NCI-H1048 (cell line): ENCODE measurements around the gene KRT85.
"Not testable (repeated sequence)": the region's sequence is repeated elsewhere in the genome, so short reads cannot be mapped to it uniquely, and the experiment has no call there.

Experiments
- DNase-seq: peaks from one replicate; lab custom pipeline; 2025; lab: John Stamatoyannopoulos, UW

Gene KRT85

GRCh38 chr12:52347551-52348510, 19.4 kb downstream of the KRT85 start:
- no peak for DNase-seq

GRCh38 chr12:52347016-52347415, 20.3 kb downstream of the KRT85 start:
- DNase-seq = no peak

GRCh38 chr12:52346593-52346992, 20.7 kb downstream of the KRT85 start:
- no peak for DNase-seq

GRCh38 chr12:52345041-52345440, 22.2 kb downstream of the KRT85 start:
- DNase-seq = not testable (repeated sequence)

GRCh38 chr12:52344111-52344510, 23.2 kb downstream of the KRT85 start:
- no peak for DNase-seq

- no peak for DNase-seq
Measured at GRCh38 chr12:52343550-52343949, 23.7 kb downstream of the KRT85 start.

- DNase-seq = no peak
Measured at GRCh38 chr12:52342781-52343490, 24.3 kb downstream of the KRT85 start.

GRCh38 chr12:52341066-52341580, 26.2 kb downstream of the KRT85 start:
- DNase-seq = no peak

- DNase-seq = no peak
Measured at GRCh38 chr12:52338241-52338960, 28.9 kb downstream of the KRT85 start.

GRCh38 chr12:52337054-52337453, 30.2 kb downstream of the KRT85 start:
- DNase-seq = no peak

- DNase-seq = no peak
Measured at GRCh38 chr12:52336641-52337040, 30.6 kb downstream of the KRT85 start.

GRCh38 chr12:52335598-52336262, 31.6 kb downstream of the KRT85 start:
- DNase-seq = no peak

- no peak for DNase-seq
Measured at GRCh38 chr12:52334185-52334584, 33.1 kb downstream of the KRT85 start.

- no peak for DNase-seq
Measured at GRCh38 chr12:52333321-52333720, 34.0 kb downstream of the KRT85 start.

GRCh38 chr12:52332381-52332780, 34.9 kb downstream of the KRT85 start:
- DNase-seq = no peak

GRCh38 chr12:52331833-52332232, 35.4 kb downstream of the KRT85 start:
- DNase-seq = no peak

GRCh38 chr12:52331039-52331438, 36.2 kb downstream of the KRT85 start:
- DNase-seq = no peak

- no peak for DNase-seq
Measured at GRCh38 chr12:52327830-52328500, 39.3 kb downstream of the KRT85 start.

- DNase-seq = peak; percentile 63
Measured at GRCh38 chr12:52327052-52327829, 40.0 kb downstream of the KRT85 start.

- DNase-seq = no peak
Measured at GRCh38 chr12:52324153-52324444, 43.2 kb downstream of the KRT85 start.
